ENCODE results near the gene TXNRD2.
A peak's percentile ranks its signal among the peaks of the same experiment; 100 is the strongest.

The TXNRD2 gene

DNA sequence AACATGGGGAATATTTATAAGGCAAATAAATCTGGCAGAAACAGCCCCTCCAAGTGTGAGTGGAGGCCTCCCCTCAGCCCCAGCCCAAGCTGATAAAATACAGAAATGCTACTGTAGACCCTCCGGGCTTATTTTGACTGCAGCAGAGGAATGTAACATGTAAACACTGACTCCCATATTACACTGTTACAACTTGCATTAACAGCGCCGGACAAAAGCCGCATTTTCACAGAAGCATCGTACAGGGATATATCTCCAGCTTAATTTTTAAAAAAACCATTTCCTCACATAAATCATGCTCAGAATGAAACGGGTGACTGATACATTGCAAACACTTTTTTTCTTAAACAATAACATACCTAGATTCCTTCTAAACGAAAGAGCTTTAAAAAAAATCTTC, 36.7 kb downstream of the TXNRD2 start:
- DNase-seq (ENCODE audit: low read depth), result no peak

DNA sequence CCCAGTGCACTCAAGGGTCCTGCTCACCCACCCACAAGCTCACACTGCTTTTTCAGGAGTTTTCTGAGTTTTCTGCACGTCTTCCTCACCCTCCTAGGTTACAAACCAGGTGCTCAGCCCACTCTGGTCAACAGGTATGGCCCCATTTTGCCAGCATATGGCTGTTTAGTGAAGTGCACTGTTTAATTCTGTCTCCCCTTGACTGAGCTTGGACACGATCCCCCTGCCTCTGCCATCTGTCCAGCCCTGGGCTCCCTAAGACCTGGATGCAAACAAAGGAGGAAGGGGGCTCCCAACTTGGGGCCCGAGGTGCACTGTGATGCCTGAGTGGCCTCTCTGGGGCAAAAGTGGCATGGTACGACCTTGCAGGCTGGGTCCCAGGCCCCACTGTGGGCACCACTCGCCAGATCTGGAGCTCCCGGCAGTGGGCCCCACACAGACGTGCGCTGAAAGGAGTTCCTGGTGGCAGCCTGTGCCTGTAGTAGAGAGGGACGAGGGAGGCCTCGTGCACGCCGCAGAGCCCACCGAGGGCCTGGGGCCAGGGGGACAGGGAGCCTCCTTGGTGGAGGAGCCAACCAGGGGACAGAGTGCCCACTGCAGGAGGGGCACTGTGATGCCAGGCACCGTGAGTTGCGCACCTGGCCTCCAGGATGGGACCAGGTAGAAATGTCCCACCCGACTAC, 37.3 kb downstream of the TXNRD2 start:
- no peak for DNase-seq (ENCODE audit: low read depth)

DNA sequence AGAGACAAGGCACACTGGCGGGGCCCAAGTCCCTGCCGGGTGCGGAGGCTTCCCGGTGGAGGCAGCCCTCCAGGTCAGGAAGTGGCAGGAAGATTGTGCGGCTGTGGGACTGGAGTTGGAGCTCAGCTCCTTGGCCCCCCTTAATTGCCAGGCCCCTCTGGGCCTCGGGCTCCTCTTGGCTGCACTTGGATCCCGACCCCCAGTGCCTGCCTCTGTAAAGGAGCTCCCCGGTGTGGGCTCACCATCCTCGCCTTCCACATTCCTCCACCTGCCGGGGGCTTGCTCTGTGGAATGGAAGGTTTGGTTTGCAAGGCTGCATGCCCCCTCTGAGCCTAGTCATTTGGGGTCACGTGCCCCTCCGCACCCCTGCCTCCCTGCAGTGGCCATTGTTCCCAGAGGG, 38.1 kb downstream of the TXNRD2 start:
- DNase-seq (ENCODE audit: low read depth), result no peak

DNA sequence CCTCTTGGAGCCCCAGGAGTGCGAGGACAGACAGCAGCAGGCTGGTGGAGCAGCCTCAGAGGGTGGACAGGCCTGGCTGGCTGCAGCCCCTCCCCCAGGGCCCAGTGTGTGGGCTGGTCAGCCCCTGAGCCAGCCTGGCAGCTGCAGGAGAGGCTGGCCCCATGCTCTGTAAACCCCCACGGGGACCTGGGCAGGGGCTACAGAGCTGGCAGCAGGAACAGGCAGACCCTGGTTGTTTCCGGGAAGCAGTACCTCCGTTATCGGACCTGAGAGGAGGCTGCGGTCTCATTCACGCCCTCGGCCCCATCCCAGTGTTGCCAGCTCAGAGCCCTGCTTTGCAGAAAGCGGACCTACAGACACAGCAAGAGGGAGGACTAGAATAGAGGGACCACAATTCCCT, 38.6 kb downstream of the TXNRD2 start:
- no peak for DNase-seq (ENCODE audit: low read depth)

- DNase-seq (ENCODE audit: low read depth), result no peak
Measured at GRCh38 chr22:19902245-19902715, 39.3 kb downstream of the TXNRD2 start.

DNA sequence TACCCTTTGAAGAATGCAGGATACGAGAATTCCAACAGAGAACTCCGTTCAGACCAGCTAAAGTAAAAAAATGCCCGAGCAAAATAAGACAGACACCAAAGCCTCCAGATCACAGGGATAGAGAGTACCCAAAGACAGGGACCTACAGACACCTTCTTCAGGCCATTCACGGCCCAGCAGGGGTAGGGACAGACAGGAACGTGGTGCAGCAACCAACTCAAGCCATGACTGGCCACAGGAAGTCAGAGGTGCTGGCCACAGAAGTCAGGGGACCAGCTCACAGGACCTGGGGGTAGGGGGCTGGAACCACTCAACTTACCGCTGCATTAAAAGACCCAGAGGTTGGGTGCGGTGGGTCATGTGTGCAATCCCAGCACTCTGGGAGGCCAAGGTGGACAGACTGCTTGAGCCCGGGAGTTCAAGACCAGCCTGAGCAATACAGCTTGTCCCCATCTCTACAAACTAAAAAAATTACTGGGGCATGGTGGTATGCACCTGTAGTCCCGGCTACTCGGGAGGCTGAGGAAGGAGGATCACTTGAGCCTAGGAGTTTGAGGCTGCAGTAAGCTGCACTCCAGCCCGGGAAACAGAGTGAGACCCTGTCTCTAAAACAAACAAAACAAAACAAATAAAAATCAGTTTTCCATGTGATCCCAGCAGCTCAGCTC, 39.9 kb downstream of the TXNRD2 start:
- no peak for DNase-seq (ENCODE audit: low read depth)

DNA sequence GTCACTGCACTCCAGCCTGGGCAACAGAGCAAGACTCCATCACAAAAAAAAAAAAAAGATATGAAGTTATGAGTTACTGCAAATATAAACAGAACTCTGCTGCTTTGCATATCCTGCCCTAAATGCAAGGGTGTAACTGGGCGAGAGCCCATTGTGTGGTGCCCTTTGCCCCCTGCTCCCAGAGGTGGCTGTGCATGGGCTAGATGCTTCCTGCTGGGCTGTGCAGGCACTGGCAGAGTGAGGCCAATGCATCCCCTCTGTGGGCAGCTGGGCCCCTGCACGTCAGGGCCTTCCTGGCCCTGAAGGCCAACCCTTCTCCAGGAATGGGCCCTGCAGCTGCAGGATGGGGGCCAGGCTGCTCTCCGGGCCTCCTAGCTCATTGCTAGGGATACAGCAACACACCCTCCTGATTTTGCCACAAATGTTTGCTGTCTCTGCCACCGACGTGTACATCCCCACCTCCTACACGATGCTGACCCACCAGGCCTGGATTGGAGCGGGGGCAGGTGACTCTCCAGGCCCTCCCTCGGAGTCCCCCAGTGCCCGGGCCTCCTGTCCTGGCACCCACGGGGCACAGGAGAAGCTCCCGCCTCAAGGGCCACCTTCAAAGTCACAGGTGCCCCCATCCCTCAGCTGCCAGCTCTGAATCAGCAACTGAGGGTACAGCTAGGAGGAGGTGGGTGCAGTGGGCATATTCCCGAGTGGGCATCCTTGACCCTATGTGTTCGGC, 40.7 kb downstream of the TXNRD2 start:
- no peak for DNase-seq (ENCODE audit: low read depth)

- no peak for DNase-seq (ENCODE audit: low read depth)
Measured at GRCh38 chr22:19898831-19899567, 42.6 kb downstream of the TXNRD2 start.

DNA sequence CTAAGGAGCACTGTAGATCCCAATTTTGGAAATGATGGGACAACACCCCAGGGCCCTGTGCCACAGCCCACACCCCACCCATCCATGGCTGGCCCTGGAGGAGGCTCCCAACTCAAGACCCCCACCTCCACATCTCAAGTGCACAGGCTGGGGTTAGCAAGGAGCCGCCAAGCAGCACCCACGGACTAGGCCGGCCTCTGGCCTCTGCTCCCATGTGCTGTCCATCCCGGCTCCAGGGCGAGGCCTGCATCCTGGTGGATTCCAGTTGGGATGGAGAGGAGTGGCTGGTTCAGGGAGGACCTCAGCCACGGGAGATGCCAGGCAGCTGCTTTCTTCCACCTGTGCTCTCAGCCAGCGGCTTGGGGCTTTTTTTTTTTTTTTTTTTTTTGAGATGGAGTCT, 43.5 kb downstream of the TXNRD2 start:
- DNase-seq (ENCODE audit: low read depth), result no peak

DNA sequence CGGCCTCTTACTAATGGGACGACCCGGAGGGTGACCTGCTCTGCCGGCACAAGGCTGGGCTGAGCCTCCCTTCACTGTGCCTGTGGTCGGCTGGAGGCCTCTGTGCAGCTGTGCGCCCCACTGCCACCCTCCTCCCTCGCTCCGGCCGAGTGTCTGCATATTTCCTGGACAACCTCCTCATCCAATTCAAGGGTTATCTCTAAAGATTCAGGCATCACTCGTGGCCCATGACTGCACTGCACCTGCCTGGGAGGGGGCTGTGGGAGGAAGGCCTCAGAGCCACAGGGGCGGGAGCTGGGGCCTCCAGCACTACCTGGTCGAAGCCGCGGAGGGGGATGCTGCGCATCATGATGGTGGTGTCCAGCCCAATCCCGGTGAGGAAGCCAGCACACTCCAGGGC, 43.9 kb downstream of the TXNRD2 start:
- no peak for DNase-seq (ENCODE audit: low read depth)

GRCh38 chr22:19896665-19897355, 44.8 kb downstream of the TXNRD2 start:
- DNase-seq (ENCODE audit: low read depth), result no peak

GRCh38 chr22:19895160-19895849, 46.3 kb downstream of the TXNRD2 start:
- no peak for DNase-seq (ENCODE audit: low read depth)

DNA sequence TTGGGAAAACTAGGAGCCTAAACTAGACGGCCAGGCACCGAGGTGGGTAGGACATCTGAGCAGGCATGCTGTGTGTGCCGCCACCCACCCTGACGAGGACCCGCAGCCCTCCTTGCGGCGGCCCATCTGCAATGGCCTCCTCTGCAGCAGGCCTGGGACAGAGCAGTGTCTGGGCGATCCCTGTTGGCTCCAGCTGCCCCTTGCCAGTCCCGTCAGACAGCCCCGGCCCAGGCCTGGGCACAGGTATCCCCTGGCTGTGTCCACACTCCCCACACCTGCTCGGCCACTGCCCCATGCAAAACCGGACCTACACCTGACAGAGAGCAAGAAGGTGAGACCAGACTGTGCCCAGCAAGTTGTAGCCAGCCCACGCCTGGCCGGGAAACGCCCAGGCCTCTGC, 48.3 kb downstream of the TXNRD2 start:
- DNase-seq (ENCODE audit: low read depth), result no peak

DNA sequence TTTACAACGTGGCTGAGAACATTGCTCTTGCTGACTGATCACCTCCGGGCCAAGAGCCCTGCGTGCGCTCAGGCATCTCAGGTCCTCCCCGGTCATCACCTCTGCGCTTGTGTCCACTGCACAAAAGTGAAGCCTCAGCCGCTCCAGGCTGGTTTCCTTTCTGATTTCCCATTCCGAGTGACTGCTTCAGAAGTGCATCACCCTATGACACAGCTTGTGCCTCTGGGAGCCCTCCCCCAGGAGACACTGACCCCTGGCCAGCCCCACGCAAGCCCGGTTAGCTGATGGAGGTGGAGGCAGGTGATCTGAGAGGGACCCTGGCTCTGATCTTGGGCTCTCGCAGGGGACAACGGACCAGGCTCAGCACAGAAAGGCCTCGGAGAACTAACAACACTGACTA, 48.7 kb downstream of the TXNRD2 start:
- no peak for DNase-seq (ENCODE audit: low read depth)

GRCh38 chr22:19892257-19892879, 49.2 kb downstream of the TXNRD2 start:
- DNase-seq (ENCODE audit: low read depth), result peak; percentile 38

DNA sequence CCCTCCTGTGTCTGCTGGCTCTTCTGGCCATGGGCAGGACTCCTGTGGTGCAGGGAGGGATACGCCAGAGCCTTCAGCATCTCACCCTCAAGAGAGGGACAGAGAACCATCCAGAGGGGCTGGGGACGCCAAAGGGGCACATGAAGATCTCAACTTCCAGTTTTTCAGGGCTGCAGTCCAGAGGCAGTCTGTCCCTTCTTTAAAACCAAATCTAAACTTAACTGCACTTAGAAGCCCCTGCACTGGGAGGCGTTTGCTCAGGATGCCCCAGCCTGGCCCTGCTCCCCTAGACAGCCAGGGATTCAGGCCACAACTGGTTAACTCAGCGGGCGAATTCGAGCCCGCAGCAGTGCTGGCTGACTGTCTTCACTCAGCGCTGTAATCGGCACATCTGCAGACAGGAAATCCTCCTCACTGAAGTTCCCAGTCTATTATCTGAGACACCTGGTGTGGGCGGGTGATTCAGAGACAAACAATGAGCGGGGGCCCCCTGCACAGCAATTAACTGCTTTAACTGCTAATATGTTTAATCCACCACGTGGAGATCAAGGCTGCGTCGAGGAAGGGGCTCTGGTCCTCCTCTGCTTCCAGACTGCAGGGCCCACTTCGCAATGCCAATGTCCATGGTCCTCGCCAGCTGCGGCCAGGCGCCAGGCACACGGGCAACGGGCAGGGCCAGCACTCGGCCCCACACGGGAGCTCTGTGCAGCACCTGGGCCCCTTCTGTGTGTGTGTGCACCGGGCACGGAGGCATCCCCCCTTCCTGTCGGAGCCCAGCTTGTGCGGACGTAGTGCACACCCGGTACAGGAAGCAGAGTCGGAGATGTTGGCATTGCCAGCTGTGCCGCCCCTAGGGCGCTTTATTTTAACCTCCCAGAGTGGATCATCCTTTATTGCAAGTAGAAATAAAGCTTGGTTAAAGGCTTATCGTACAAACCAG, 50.0 kb downstream of the TXNRD2 start:
- DNase-seq (ENCODE audit: low read depth), result peak; percentile 88

DNA sequence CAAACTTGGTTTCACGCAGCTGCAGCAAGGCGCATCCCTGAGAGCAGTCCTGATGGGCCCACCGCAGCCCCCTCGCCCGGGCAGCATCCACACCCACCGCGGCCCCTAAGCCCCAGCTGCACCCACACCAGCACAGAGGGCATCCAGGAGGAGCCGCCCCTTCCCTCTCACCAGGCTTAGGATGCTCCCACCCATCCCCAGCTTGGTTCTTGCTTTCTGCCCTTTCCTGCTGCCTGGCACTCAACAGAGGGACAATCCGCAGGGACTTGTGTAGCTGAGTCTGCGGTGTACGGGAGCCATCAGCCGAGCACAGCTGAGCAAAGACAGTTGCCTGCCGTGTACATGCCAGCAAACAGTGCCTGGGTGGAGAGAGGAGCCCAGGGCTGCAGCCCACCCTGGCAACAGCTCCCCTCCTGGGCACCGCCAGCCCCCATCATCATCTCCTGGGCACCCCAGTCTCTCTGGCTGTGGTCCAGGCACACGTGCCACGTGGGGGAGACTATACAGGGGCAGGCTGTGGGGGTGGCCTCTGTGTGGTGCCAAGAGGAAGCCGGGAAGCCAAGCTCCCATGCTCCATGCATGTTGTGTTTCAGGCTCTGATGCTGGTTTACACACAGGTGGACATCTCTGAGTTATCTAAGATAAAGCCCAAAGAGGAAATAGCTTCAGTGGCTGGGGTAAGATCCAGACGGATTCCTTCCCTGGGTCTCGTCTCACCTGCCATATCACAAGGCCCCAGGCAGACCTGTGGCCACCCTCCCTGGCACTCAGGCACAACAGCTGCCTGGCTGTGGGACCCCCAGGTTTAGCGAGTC, 50.9 kb downstream of the TXNRD2 start:
- no peak for DNase-seq (ENCODE audit: low read depth)

DNA sequence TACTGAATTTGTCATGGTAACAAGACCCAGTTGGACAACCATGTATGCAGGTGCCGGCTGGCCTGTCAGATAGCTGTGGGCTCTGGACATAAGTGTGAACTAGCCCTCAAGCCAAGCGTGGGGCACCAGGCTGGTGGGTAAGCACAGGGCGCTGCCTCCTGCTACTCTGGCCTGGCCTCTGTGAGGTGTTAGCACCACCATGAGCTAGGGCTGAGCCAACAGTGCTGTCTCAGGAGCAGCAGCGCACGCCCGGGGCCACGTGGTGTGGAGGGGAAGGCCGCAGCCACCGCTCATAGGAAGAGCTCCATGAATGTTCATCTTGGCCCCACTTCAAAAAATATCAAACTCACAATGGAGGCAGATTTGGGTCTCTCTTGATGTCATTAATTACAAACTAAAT, 51.7 kb downstream of the TXNRD2 start:
- DNase-seq (ENCODE audit: low read depth), result peak; percentile 29
